GM18520 (cell line): ENCODE data around the gene MKLN1.

Source experiments
- ATAC-seq: cut with Tn5 transposase; IDR thresholded peaks from one replicate; pipeline ENCODE4 v1.9.1; 2021; ENCODE audit not compliant: unreplicated experiment

MKLN1 gene

GRCh38 chr7:131538813-131539179 is 211.1 kb downstream of the MKLN1 start:
- no peak for ATAC-seq

- ATAC-seq = no peak
These were observed 213.0 kb downstream of the MKLN1 start for GRCh38 chr7:131540491-131541162.

- ATAC-seq = no peak
These were observed 215.6 kb downstream of the MKLN1 start for GRCh38 chr7:131543298-131543697.

- no peak for ATAC-seq
These were observed 216.3 kb downstream of the MKLN1 start for GRCh38 chr7:131544021-131544420.

- ATAC-seq = no peak
These were observed 217.0 kb downstream of the MKLN1 start for GRCh38 chr7:131544449-131545301.

GRCh38 chr7:131546126-131546525 is 218.4 kb downstream of the MKLN1 start:
- ATAC-seq = no peak
